Endometrial microvascular endothelial cells (primary cell): Measurements from ENCODE around the gene AADAT. TPM values are rescaled to one million over a fixed set of nuclear protein-coding genes. Genes with fewer than 3 reads are reported as not detected.

Source experiments
- in situ Hi-C: cut with HindIII; loops from 2 replicates; pipeline ENCODE4 v1.10.0; 2017; ENCODE audit warnings: low sequenced_read_pairs, low pct_unique_long_range_greater_than_20kb; ENCODE audit errors: inconsistent ontology term
- total RNA-seq: library from RNA; depleted of rRNA; stranded (reverse); fragments of >200 nt; gene quantifications from one replicate; pipeline ENCODE4 v1.2.3, GENCODE V29; 2015; ENCODE audit errors: inconsistent ontology term

AADAT gene
- total RNA-seq, 1 donor from 2014 or later = 1.0 TPM

DNA sequence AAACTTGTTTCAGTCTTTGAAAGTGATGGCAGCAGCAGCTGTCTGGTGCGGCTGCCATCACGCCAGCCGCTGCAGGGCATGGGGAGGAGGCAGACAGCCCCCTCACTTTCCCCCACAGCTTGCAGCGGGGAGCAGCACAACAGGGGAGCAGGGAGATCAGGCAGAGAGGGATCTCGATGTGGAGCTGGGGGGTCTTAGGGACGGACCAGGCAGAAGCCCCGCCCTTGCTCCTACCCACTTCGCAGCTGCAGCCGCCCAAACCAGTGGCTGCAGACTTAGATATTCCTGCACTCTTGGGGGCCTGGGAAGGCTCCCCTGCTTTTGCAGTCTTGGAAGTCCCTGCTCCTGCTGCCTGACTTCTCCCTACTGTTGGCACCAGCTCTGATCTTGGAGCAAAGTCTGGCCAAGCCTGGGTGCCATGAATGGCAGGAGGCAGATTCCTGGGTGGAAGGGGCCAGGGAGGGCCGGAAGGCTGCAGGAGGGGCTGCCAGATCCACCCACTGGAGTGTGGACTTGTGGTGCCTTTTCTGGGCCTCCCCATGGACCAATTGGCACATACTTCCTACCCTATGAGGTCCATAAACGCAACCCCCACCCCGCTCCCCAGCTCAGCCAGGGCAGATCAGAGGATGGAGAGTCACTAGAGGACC is 49.6 kb downstream of the AADAT start:
- in situ Hi-C loops = loop anchor here (25.0 kb wide), 1 partner anchor 228 kb away; no protein-coding TSS in a partner anchor

DNA sequence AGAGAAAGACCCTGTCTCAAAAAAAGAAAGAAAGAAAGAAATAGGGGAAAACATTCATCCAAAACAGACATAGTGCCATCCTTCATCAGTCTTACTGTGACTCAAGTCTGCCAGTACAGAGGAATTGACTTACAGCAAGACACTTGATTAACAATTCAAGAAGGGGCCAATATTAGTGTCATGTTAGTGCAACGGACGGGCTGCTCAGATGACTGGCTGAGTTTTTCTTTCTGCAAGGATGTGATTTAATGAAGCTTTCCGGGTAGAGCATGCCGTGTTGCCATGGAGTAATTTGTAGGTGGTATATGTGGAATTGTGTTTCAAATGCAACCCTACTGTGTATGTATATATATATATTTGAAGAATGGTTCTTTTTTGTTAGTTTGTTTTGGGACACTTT is 51.0 kb downstream of the AADAT start:
- in situ Hi-C loops = loop anchor here (25.0 kb wide), 1 partner anchor 226 kb away; no protein-coding TSS in a partner anchor

DNA sequence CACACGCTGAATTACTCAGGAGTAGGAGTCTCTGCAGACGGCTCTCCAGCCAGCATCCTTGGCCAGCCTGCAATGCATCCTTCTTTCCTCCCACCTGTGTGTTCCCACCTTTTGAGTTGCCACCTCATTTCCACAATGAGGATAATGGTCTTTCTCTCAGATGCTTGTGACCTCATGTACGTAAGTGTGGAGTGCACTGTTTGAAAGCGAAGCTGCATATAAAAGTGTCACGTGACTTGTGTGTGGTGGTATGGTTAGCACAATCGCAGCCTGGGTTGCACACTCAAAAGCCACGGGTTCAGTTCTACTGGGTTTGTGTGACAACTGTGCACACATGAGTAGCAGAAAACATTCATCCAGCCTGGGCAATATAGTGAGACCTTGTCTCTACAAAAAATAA is 51.5 kb downstream of the AADAT start:
- in situ Hi-C loops = loop anchor here (25.0 kb wide), 1 partner anchor 226 kb away; no protein-coding TSS in a partner anchor

DNA sequence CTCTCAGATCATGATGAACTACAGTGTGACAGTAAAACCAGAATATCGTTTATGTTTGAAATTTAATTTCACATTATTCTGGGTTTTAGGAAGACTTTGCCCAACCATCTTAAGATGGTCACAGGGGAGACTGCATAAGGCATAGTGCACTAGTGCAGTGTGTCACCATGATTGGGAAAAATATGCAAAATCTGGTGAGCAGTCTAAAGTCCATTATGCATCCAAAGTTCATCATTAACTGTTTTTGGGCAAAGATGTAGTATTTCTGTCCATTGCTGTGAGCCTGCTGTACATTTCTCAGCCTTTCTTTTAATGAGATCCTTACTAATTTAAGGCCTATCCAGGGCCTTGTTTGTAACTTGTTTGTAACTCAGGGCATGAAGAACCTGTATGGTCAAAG is 52.3 kb downstream of the AADAT start:
- in situ Hi-C loops = loop anchor here (25.0 kb wide), 1 partner anchor 225 kb away; no protein-coding TSS in a partner anchor

DNA sequence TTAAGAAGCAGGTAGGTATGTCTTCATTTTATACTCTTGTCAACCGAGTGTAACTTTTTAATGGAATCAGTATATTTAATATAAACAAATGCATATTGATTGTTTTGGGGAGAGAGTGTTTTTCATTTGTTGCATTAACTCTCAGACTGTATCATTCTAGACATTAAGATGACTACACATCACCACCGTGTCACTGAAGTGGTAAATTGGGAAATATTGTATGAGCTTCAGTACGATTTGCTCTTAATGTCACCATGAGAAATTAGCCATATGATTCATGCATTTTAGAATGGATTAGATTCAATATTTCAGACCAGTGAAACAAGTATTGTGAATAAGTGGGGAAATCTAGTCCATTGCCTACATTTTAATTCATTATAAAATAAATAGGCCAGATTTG is 53.9 kb downstream of the AADAT start:
- in situ Hi-C loops = loop anchor here (25.0 kb wide), 1 partner anchor 224 kb away; no protein-coding TSS in a partner anchor

DNA sequence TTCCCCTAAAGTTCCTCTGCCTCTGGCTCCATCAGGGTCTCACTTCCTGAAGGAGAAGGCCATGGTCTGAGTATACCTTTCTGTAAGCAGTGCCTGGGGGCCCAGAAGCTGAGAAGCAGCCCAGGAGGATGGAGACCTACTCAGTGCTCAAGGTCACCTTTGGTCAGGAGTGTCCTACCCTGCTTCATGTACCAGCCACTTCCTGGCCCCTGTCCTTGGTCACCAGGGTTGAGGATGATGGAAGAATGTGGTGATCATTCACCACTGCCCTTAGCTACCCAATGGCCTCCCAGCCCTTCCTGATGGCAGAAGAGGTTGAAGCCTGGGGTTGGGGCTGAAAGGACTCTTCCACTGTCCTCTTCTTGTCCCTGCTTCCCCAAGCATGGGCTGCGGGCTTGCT is 54.5 kb downstream of the AADAT start:
- in situ Hi-C loops = loop anchor here (25.0 kb wide), 1 partner anchor 223 kb away; no protein-coding TSS in a partner anchor

DNA sequence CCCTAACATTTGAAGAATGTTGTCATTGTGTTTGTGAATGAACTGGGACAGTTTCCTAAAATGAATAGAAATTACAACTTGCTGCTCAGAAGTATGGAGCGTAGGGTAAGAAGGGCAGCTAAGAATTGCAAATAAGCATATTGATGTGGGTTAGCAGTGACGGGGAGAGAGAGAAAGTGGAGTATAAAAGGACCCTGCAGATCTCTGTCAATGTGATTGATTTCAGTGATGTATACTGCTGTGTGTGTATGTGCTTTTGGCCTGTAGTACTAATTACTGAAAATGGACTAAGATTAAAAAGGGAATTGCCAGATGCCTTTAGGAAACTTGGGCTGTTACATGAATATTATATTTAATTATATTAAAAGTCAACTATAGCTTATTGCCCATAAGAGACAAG is 55.8 kb downstream of the AADAT start:
- in situ Hi-C loops = loop anchor here (25.0 kb wide), 1 partner anchor 222 kb away; no protein-coding TSS in a partner anchor

DNA sequence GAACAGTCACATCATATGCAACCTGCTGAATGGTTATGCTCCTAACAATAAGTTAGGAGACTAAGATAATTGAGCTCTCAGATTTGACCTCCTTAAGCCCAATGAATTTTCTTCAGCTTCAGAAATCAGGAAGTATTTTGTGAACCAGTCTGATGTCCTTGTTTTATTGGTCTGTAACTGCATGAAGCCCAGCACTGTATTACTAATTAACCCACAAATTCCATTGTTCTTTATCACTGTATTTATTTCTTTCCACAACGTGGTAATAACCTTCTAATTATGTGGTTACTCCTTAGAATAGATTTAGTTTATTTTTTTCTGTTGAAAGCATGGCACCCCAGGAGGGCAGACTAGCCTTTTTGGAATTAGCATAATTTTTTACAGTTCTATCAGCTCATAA is 59.6 kb downstream of the AADAT start:
- in situ Hi-C loops = loop anchor here (25.0 kb wide), 1 partner anchor 218 kb away; no protein-coding TSS in a partner anchor

DNA sequence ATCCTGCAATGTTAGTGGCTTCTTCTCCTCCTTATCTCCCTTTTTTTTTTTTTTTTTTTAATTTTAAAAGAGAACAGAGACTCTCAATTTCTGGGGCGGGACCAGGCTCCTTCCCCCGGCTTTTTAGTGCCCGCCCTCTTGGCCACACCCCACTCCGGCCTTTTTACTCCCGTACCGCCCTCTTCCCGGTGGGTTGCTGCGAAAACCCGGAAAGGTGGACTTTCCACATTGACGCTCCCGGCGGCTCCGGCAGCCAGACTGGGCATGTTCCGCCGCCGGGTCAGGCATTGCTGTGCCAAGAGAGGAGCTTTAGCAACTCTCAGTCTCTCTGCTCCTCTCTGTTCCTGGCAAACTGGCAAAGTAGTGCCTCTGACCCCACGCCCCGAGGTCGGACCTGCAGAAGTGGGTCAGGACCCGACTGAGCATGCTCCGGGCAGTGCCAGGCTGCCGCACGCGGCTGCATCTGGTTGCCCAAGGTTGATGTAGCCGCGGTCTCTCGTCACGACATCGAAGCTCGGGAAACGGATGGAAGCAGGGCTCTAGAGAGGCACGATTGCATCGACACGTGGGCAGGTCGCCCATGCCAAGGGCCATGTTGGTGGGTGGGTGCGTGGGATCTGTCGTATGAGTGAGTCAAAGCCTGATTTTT is 62.5 kb downstream of the AADAT start:
- in situ Hi-C loops = loop anchor here (25.0 kb wide), 1 partner anchor 215 kb away; no protein-coding TSS in a partner anchor

DNA sequence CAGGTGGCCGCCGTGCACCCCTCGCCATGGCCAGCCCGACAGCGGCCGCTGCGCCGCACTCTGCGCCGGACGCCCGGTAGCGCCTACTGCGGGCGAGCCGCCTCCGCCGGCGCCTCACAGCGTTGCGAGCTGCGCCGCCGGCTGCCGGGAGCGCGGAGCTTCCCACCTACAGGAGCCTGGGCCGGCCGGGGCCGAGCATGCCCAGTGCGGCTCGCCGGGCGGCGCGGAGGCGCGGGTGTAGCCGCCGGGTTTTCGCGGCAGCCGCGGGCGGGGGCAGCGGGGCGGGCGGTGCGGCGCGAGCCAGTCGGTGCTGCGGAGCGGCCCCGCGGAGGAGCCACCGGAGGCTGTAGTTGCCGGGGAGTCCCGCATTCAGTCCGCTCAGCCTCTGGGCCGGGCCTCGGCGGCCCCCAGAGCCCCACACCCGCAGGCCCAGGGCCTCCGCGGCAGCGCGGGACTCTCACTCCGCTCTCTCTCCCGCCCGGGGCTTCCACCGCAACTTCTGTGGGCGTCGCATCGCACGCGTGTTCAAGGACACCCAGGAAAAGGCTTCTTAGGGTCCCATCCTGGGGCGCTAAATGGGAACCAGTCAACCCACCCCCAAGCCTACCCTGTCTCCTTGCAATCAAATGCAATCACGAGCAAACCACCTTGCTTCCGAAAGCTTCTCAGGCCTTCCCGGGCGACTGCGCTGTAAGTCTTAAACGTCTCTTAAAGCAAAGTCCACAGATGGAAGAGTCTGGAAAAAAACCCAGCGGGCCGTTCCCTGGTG is 63.3 kb downstream of the AADAT start, which contains the start of gene MFAP3L:
Gene MFAP3L (minus strand): TSS at position 143 of the 769 bp plus-strand sequence. CDS start 20,518 bp downstream, outside the sequence.
- in situ Hi-C loops = loop anchor here (25.0 kb wide), 1 partner anchor 214 kb away; no protein-coding TSS in a partner anchor

DNA sequence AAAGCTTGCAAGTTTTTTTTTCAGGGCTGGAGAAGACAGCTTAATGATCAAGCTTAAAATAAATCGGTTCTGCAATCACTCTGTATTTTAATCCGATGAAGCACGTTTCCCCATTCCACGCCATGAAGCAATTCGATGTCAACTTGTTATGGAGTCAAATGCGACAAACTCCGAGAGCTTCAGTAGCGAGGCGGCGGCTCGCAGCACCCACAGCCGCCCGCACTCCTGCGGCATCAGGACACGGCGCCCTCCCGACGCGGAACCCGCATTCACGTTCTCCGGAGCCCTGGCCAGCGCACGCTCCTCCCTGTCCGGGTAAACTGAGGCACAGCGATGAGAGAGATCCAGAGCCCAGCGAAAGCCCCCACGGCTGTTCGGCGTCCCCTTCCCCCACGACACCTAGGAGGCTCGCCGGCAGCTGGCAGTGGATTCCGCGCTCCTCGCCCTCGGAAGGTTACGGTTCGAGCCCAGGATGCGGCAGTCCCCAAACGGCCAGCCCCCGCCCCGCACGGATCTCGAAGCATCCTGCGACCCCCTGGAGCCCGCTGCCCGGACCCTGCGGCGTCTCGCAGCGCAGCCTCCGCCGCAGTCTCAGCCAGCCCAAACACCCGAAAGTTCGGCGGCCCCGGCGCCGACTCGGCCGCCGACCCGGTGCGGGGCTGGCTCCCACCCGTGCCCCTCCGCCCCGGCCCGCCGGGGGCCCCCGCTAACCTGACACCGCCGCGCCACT is 64.1 kb downstream of the AADAT start:
- in situ Hi-C loops = loop anchor here (25.0 kb wide), 1 partner anchor 213 kb away; no protein-coding TSS in a partner anchor

DNA sequence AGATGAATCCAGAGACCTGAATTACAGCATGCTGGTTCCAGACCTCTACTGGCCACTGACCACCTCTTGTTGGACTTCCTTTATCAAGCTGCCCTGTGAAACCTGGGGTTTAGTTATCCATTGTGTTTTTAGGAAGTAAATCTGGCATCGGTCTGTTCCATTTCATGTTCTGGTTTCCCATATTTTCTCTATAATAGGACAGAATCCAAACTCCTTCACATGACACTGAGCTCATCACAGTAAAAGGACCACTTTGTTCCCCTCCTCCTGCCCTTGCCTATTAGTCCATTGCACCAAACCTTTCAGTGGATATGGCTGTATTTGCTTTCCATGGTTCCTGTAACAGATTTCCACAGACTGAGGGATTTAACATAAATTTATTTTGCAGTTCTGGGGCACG is 67.5 kb downstream of the AADAT start:
- in situ Hi-C loops = no loop called here

DNA sequence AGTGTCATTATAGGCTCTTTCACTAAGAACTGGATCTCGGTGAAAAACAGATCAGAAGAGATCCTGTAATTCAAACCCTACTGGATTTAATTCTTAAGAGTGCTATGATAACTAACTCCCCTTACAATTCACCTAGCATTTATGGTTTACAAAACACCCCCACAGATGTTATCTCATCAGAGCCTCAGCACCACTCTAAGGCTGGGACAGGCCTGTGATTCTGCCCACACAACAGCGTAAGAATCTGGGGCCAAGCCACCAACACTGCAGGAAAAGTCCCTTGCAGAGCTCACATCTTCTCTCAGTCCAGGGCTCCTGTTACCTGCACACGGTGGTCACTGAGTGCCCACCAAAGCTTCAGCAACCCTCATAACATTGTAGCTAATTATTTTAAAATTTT is 72.5 kb downstream of the AADAT start:
- in situ Hi-C loops = no loop called here

DNA sequence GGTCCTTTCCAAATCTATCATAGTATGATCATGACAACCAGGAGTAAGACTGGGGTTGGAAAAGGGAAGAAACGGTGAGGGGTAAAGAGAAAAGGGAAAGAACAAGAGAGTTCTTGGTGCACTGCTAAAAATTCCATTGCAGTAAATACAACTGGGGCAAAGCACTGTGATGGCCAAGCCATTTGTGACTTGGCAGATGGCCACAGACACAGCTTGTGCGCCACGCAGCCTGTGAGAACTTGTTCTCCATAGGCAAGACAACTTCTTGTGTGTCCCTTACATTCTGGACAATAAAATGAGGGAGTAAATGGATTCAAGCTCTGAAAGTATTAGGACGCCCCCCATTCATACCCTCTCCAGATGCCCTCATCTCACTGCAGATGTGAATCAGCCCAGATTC is 74.5 kb downstream of the AADAT start:
- in situ Hi-C loops = no loop called here

DNA sequence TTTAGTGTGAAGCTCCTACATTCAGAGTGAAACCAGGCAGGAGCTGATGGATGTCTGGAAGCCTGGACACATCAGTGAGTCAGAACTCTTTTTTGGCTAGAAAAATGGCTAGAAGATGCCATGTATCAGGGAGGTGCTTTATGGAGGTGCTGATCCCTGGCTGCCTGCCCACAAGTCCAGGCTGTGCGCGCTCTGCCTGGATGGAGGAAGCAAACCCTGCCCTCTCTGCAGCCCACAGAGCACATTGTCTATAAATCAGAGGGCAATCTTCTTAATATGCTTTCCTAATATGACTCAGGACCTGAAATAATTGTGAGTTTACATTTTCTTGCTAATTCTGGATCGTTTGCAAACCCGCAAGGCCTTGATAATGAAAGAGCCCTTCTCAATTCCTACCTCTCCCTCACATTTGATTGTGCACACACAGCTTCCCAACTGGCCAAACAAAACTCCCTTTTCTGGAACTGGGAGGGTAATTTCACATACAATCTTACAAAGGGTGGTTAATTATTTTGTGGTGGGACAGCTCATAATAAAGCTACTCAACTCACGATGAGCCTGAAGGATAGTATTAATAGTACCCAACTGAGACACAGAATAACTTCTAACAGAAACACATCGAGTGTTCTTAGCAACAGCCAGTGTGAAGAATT is 75.3 kb downstream of the AADAT start:
- in situ Hi-C loops = no loop called here

DNA sequence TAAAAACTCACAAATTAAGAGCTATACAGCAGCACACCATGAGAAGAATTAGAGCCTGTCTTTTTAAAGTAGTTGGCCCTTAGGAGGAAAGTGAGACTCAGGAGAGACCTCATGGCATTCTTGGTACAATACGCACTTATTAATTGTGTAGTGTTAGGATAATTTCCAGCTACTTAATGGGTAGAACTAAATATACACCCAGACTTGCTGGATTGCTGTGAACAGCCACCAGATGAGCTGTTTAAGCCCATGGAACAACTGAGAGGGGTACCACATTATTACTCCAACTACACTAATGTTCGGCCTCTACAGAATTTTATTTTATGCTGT is 77.2 kb downstream of the AADAT start:
- in situ Hi-C loops = no loop called here

DNA sequence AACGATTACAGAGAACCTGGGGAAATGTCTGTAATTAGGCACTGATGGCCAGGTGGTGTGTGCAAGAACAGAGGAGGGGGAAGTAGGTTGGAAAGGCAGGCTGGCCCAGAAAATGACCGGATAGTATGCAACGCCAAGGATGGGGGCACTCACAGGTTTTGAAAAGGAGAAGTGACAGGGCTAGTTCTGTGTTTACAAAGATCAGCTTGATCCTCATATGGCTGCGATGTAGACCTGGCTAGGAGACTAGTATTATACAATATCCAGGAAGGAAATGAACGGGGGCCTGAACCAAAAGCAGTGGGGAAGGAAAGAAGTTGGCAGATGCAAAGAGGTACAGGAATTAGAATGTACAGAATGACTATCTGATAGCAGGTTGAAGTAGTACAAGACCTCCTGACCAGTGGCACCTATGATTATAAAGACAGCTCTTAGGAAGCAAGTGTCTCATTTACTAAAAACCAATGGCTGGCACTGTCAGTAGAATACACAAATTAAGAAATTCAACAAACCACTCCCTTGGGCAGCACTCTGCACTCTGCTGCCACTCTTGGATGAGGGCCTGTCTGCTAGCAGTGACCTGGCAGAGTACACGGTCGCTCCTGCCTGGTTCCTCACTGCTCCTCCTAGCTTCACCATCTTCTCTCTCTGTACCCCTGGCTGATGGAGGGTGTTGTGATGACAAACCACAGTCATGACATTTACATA is 77.7 kb downstream of the AADAT start:
- in situ Hi-C loops = no loop called here
